ENCODE results near the gene CLIC6.

Gene CLIC6

GRCh38 chr21:34766862-34767261 is 98.1 kb downstream of the CLIC6 start:
- Histone ChIP-seq H3K36me3 (ENCODE audit: control insufficient read depth, insufficient read depth, low read length) (no peaks in the 10 kb centered on the region), H3K4me3 (ENCODE audit: extremely low read depth, insufficient read depth, low read length, poor library complexity, severe bottlenecking) (no peak overlapping the region), H3K4me1 (ENCODE audit: control insufficient read depth, insufficient read depth, low read length, poor library complexity, severe bottlenecking) (peaks cover 4% of the 10 kb centered on the region), H3K27ac (ENCODE audit: low read depth, low read length, severe bottlenecking) (no peak overlapping the region), H3K9me3 (ENCODE audit: control insufficient read depth, low read length) (peaks cover 3% of the 10 kb centered on the region)
- 100% methylated on average over 1 of the region's 3 CpGs; no CpG with 5 or more reads in 1 of the 2 experiments for WGBS, 2 experiments (ENCODE audit: insufficient coverage in 2 of 2)
